Prostate gland (tissue), 2 donors: Measurements from ENCODE around the gene ANO10. TPM values are rescaled to one million over a fixed set of nuclear protein-coding genes. Genes with fewer than 3 reads are reported as not detected.

Experiments used
- DNase-seq: peaks from one replicate; pipeline ENCODE4 v3.0.0-alpha.2; 2019; ENCODE audit warnings: low spot score
- H3K27ac ChIP-seq, 2 donors: fragments of 200-600 bp; sonication (generic); 2 replicates each; pipeline ENCODE4 v1.5.1; 2017 to 2019
- H3K27me3 ChIP-seq: fragments of 200-600 bp; sonication (generic); replicated peaks from 2 replicates; pipeline ENCODE4 v1.5.1; 2019; ENCODE audit not compliant: insufficient read depth
- H3K36me3 ChIP-seq, 2 donors: fragments of 200-600 bp; sonication (generic); 1 replicate in 1 of 2; 2 replicates in 1 of 2; pipeline versions ENCODE4 v1.5.1 to v1.8.1; 2017 to 2019
- H3K4me1 ChIP-seq: fragments of 200-600 bp; sonication (generic); replicated peaks from 2 replicates; pipeline ENCODE4 v1.5.1; 2019
- H3K4me3 ChIP-seq, 2 donors: fragments of 200-600 bp; sonication (generic); 2 replicates each; pipeline ENCODE4 v1.5.1; 2017 to 2019
- H3K9me3 ChIP-seq: fragments of 200-600 bp; sonication (generic); 2 replicates; pipeline ENCODE4 v1.5.1; 2017
- CTCF ChIP-seq, 4 experiments: fragments of 200-600 bp in 2 of 4; fragments of 450-650 bp in 2 of 4; sonication (generic) in 2 of 4; IDR thresholded peaks; 1 replicate in 3 of 4; 2 replicates in 1 of 4; pipeline ENCODE4 v1.5.1; 2016 to 2019; ENCODE audit warnings: antibody characterized with exemption in 4 of 4, mild to moderate bottlenecking in 2 of 4, moderate library complexity in 2 of 4
- POLR2A ChIP-seq: fragments of 450-650 bp; IDR thresholded peaks from one replicate; pipeline ENCODE4 v1.6.1; 2016; ENCODE audit warnings: antibody characterized with exemption, mild to moderate bottlenecking
- POLR2AphosphoS5 ChIP-seq: sonication (generic); formaldehyde crosslinking; IDR thresholded peaks from one replicate; pipeline ENCODE4 v1.6.1; 2017; ENCODE audit warnings: antibody characterized with exemption
- WGBS: methylation state at CpG from one replicate; pipeline ENCODE4 v1.1.5; 2018; 5-methylcytosine and 5-hydroxymethylcytosine counted together
- intact Hi-C: fragments of 100-400 bp; cut with DNase I; formaldehyde crosslinking; loops from one replicate; pipeline ENCODE4 v1.14.2; 2022
- total RNA-seq, 2 donors: library from RNA; depleted of rRNA; stranded (reverse); fragments of >200 nt; gene quantifications; one replicate each; pipeline ENCODE4 v1.1.0, GENCODE V29; 2016

The ANO10 gene
- total RNA-seq, 2 donors from 2014 or later, result 12.4 to 17.7 TPM

GRCh38 chr3:43478118-43478785, 143.6 kb downstream of the ANO10 start:
- H3K4me1 ChIP-seq, result no peaks in the 10 kb centered on the region
- TF ChIP-seq CTCF (IDR thresholded peaks at IDR 0.05) (no peak), POLR2A (no peak), POLR2AphosphoS5 (no peak)
- intact Hi-C loops, result no loop called here

GRCh38 chr3:43477600-43477999, 144.2 kb downstream of the ANO10 start:
- WGBS, result 77% methylated on average over 6 of the region's 6 CpGs
- DNase-seq, result no peak

More at GRCh38 chr3:43478118-43478785, 143.6 kb downstream of the ANO10 start:
- Histone ChIP-seq H3K36me3 (no peaks in the 10 kb centered on the region), H3K4me3 (no peak overlapping the region), H3K27me3 (no peaks in the 10 kb centered on the region), H3K9me3 (no peaks in the 10 kb centered on the region), H3K27ac (no peak overlapping the region)
- no peak for DNase-seq
- WGBS, result 88% methylated on average over 1 of the region's 1 CpG

GRCh38 chr3:43473737-43474136, 148.1 kb downstream of the ANO10 start:
- Histone ChIP-seq H3K27ac (no peak overlapping the region), H3K27me3 (no peaks in the 10 kb centered on the region), H3K36me3 (no peaks in the 10 kb centered on the region), H3K4me3 (no peak overlapping the region), H3K9me3 (no peaks in the 10 kb centered on the region), H3K4me1 (no peaks in the 10 kb centered on the region)
- DNase-seq, result no peak
- intact Hi-C loops, result no loop called here
- 88% methylated on average over 1 of the region's 1 CpG for WGBS
- no peak for TF ChIP-seq POLR2A
- no peak for TF ChIP-seq POLR2AphosphoS5
- TF ChIP-seq CTCF (IDR thresholded peaks at IDR 0.05), result no peak

More at GRCh38 chr3:43477600-43477999, 144.2 kb downstream of the ANO10 start:
- no peak overlapping the region for H3K27ac ChIP-seq
- no peak for TF ChIP-seq POLR2A
- peak; percentile 6 for TF ChIP-seq POLR2AphosphoS5
- intact Hi-C loops, result no loop called here
- H3K4me3 ChIP-seq, result no peak overlapping the region
- H3K4me1 ChIP-seq, result no peaks in the 10 kb centered on the region
- no peaks in the 10 kb centered on the region for H3K9me3 ChIP-seq
- H3K36me3 ChIP-seq, result no peaks in the 10 kb centered on the region
- no peaks in the 10 kb centered on the region for H3K27me3 ChIP-seq

GRCh38 chr3:43473244-43473643, 148.6 kb downstream of the ANO10 start:
- no peak for DNase-seq
- intact Hi-C loops, result no loop called here
- Histone ChIP-seq H3K4me1 (no peaks in the 10 kb centered on the region), H3K27me3 (no peaks in the 10 kb centered on the region), H3K27ac (no peak overlapping the region), H3K9me3 (no peaks in the 10 kb centered on the region), H3K36me3 (no peaks in the 10 kb centered on the region), H3K4me3 (no peak overlapping the region)
- TF ChIP-seq POLR2A (no peak), CTCF (IDR thresholded peaks at IDR 0.05) (no peak), POLR2AphosphoS5 (no peak)
- WGBS, result 90% methylated on average over 10 of the region's 10 CpGs

GRCh38 chr3:43468133-43468532, 153.7 kb downstream of the ANO10 start:
- H3K4me3 ChIP-seq, result no peak overlapping the region
- no peak for TF ChIP-seq POLR2AphosphoS5
- no peak for TF ChIP-seq CTCF (IDR thresholded peaks at IDR 0.05)
- no peak for TF ChIP-seq POLR2A
- intact Hi-C loops, result no loop called here
- 95% methylated on average over 1 of the region's 1 CpG for WGBS
- H3K36me3 ChIP-seq, result no peaks in the 10 kb centered on the region
- no peaks in the 10 kb centered on the region for H3K27me3 ChIP-seq
- H3K9me3 ChIP-seq, result no peaks in the 10 kb centered on the region
- H3K4me1 ChIP-seq, result no peaks in the 10 kb centered on the region
- DNase-seq, result no peak
- H3K27ac ChIP-seq, result no peak overlapping the region
